ENCODE data around the gene DNAJA4.

DNA sequence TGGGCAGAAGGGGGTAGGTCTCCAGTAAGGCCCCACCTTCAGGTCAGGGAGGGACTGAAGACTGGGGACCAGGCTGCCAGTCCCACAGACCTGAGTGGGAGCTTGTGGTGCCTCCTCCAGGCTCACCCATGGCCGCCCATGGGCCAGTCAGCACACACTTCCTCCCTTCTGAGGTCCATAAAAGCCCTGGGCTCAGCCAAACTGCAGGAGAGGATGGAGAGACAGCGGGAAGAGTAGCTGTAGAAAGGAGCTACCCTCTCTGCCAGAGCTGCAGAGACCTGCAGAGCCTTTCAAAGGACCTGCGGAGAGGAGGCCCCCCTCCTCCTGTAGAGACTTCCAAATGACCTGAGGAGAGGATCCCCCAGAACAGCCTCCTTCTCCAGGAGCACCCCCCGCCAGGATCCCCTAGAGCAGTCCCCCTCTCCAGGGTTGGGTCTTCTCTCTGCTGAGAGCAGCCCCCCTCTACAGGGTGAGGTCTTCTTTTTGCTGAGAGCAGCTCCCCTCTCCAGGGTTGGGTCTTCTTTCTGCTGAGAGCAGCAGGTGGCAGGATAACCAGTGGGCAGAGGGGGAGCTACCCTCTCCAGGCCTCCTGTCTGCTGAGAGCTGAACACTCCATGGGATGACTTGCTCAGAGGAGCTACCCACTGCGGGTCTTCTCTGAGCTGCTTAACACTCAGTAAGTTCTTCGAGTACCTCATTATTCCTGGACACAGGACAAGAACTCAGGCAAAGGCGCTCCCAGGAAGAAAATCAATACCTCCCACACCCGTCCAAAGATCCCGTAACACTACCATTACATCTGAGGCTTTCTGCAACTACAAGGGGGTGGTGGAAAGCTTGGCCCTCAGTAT, 40.1 kb downstream of the DNAJA4 start:
- TF ChIP-seq, protein P1, sequence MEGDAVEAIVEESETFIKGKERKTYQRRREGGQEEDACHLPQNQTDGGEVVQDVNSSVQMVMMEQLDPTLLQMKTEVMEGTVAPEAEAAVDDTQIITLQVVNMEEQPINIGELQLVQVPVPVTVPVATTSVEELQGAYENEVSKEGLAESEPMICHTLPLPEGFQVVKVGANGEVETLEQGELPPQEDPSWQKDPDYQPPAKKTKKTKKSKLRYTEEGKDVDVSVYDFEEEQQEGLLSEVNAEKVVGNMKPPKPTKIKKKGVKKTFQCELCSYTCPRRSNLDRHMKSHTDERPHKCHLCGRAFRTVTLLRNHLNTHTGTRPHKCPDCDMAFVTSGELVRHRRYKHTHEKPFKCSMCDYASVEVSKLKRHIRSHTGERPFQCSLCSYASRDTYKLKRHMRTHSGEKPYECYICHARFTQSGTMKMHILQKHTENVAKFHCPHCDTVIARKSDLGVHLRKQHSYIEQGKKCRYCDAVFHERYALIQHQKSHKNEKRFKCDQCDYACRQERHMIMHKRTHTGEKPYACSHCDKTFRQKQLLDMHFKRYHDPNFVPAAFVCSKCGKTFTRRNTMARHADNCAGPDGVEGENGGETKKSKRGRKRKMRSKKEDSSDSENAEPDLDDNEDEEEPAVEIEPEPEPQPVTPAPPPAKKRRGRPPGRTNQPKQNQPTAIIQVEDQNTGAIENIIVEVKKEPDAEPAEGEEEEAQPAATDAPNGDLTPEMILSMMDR (IDR thresholded peaks at IDR 0.05) = no peak
- TF ChIP-seq POLR2AphosphoS5 (IDR thresholded peaks at IDR 0.05) (no peak), POLR2A (IDR thresholded peaks at IDR 0.05) (no peak)

Measured in gastroesophageal sphincter (tissue), 3 donors.